Astrocyte (in vitro differentiated cells and primary cell): Measurements from ENCODE around the gene PPP1R1A. TPM values are rescaled to one million over a fixed set of nuclear protein-coding genes. Genes with fewer than 3 reads are reported as not detected.
A peak's percentile ranks its signal among the peaks of the same experiment; 100 is the strongest.

ENCODE experiments used
- DNase-seq: peaks from one replicate; pipeline ENCODE4 v3.0.0-alpha.2; 2010; ENCODE audit warnings: low read depth
- FAIRE-seq: peaks from 2 replicates; lab custom pipeline; 2011; peaks lifted over from hg19 to GRCh38; lab: Jason Lieb, UNC
- H2AFZ ChIP-seq: 2 replicates; pipeline ENCODE4 v1.6.0; 2012; ENCODE audit warnings: low read depth, low read length, inconsistent platforms
- H3K27ac ChIP-seq: 2 replicates; pipeline ENCODE4 v1.5.1; 2011; ENCODE audit warnings: low read depth, low read length, inconsistent platforms
- H3K27me3 ChIP-seq: 2 replicates; pipeline ENCODE4 v1.6.0; 2011; ENCODE audit warnings: low read length, inconsistent platforms; ENCODE audit not compliant: insufficient read depth
- H3K36me3 ChIP-seq: 2 replicates; pipeline ENCODE4 v1.5.1; 2011; ENCODE audit warnings: low read length, inconsistent platforms; ENCODE audit not compliant: insufficient read depth
- H3K4me1 ChIP-seq: 2 replicates; pipeline ENCODE4 v1.5.1; 2011; ENCODE audit warnings: low read length, inconsistent platforms; ENCODE audit not compliant: insufficient read depth
- H3K4me2 ChIP-seq: 2 replicates; pipeline ENCODE4 v1.6.0; 2012; ENCODE audit warnings: low read length, inconsistent platforms
- H3K4me3 ChIP-seq: 2 replicates; pipeline ENCODE4 v1.5.1; 2011; ENCODE audit warnings: low read depth, mild to moderate bottlenecking, low read length, inconsistent platforms; ENCODE audit not compliant: insufficient read depth
- H3K79me2 ChIP-seq: 2 replicates; pipeline ENCODE4 v1.6.0; 2012; ENCODE audit warnings: mild to moderate bottlenecking, low read length, inconsistent platforms; ENCODE audit not compliant: insufficient read depth
- H3K9ac ChIP-seq: 2 replicates; pipeline ENCODE4 v1.6.0; 2012; ENCODE audit warnings: mild to moderate bottlenecking, low read length, inconsistent platforms
- H3K9me3 ChIP-seq: 2 replicates; pipeline ENCODE4 v1.5.1; 2012; ENCODE audit warnings: low read depth, mild to moderate bottlenecking, low read length, inconsistent platforms; ENCODE audit not compliant: insufficient read depth
- H4K20me1 ChIP-seq: 2 replicates; pipeline ENCODE4 v1.6.0; 2012; ENCODE audit warnings: low read length, inconsistent platforms; ENCODE audit not compliant: insufficient read depth
- H3K27ac Mint-ChIP-seq: one replicate; pipeline ENCODE4 v1.8.0; 2021; ENCODE audit warnings: mild to moderate bottlenecking, mixed read lengths; ENCODE audit not compliant: unreplicated experiment
- H3K27me3 Mint-ChIP-seq: one replicate; pipeline ENCODE4 v1.8.0; 2021; ENCODE audit warnings: low read depth, mixed read lengths; ENCODE audit not compliant: unreplicated experiment
- H3K36me3 Mint-ChIP-seq: one replicate; pipeline ENCODE4 v1.8.0; 2021; ENCODE audit warnings: low read depth, mixed read lengths; ENCODE audit not compliant: unreplicated experiment
- H3K4me1 Mint-ChIP-seq: one replicate; pipeline ENCODE4 v1.8.0; 2021; ENCODE audit warnings: low read depth, mixed read lengths; ENCODE audit not compliant: unreplicated experiment
- H3K4me3 Mint-ChIP-seq: one replicate; pipeline ENCODE4 v1.8.0; 2021; ENCODE audit warnings: mild to moderate bottlenecking, moderate library complexity, mixed read lengths; ENCODE audit not compliant: unreplicated experiment
- H3K9me3 Mint-ChIP-seq: one replicate; pipeline ENCODE4 v1.8.0; 2021; ENCODE audit warnings: mild to moderate bottlenecking, mixed read lengths; ENCODE audit not compliant: unreplicated experiment
- CTCF ChIP-seq: IDR thresholded peaks from 2 replicates; pipeline ENCODE4 v1.5.1; 2011; ENCODE audit warnings: low read depth, mild to moderate bottlenecking, inconsistent platforms, low read length, moderate library complexity; ENCODE audit not compliant: insufficient read depth
- EZH2 ChIP-seq: IDR thresholded peaks from 2 replicates; pipeline ENCODE4 v1.6.1; 2012; ENCODE audit warnings: mild to moderate bottlenecking, low read length, inconsistent platforms; ENCODE audit not compliant: insufficient read depth
- total RNA-seq: library from RNA; stranded (reverse); gene quantifications from 2 replicates; pipeline ENCODE4 v1.2.1, GENCODE V29; 2021

The PPP1R1A gene
- total RNA-seq, 1 donor from 2014 or later, result 0.52 TPM

GRCh38 chr12:54555670-54556257, 32.7 kb downstream of the PPP1R1A start:
- no peaks in the 10 kb centered on the region for H3K9me3 ChIP-seq
- Mint-ChIP-seq H3K27me3 (peaks cover 47% of the 10 kb centered on the region), H3K9me3 (peaks cover 3% of the 10 kb centered on the region), H3K36me3 (no peaks in the 10 kb centered on the region), H3K4me3 (no peak overlapping the region), H3K27ac (no peak overlapping the region), H3K4me1 (no peaks in the 10 kb centered on the region)
- no peak overlapping the region for H3K4me2 ChIP-seq
- H3K4me3 ChIP-seq, result no peak overlapping the region
- no peak for TF ChIP-seq CTCF
- no peak for TF ChIP-seq EZH2
- no peak overlapping the region for H3K9ac ChIP-seq
- FAIRE-seq (no peak), DNase-seq (no peak)
- H3K4me1 ChIP-seq, result no peaks in the 10 kb centered on the region
- H3K27me3 ChIP-seq, result peaks cover 39% of the 10 kb centered on the region
- no peak overlapping the region for H2AFZ ChIP-seq
- no peaks in the 10 kb centered on the region for H3K79me2 ChIP-seq
- no peaks in the 10 kb centered on the region for H4K20me1 ChIP-seq
- no peak overlapping the region for H3K27ac ChIP-seq
- no peaks in the 10 kb centered on the region for H3K36me3 ChIP-seq

GRCh38 chr12:54549774-54550451, 38.5 kb downstream of the PPP1R1A start:
- Mint-ChIP-seq H3K4me1 (peaks cover 4% of the 10 kb centered on the region), H3K4me3 (peak overlapping the region; percentile 72), H3K27ac (no peak overlapping the region), H3K36me3 (no peaks in the 10 kb centered on the region), H3K9me3 (peaks cover 3% of the 10 kb centered on the region), H3K27me3 (peaks cover 74% of the 10 kb centered on the region)
- Histone ChIP-seq H3K4me2 (peak overlapping the region; percentile 88), H3K27me3 (peaks cover 69% of the 10 kb centered on the region), H3K9me3 (no peaks in the 10 kb centered on the region), H3K79me2 (no peaks in the 10 kb centered on the region), H3K27ac (no peak overlapping the region), H3K36me3 (no peaks in the 10 kb centered on the region), H4K20me1 (no peaks in the 10 kb centered on the region), H3K9ac (no peak overlapping the region), H3K4me3 (peak overlapping the region; percentile 44), H2AFZ (peak overlapping the region; percentile 73), H3K4me1 (peaks cover 8% of the 10 kb centered on the region)
- TF ChIP-seq EZH2, result peak; percentile 19
- TF ChIP-seq CTCF, result no peak
- DNase-seq, result no peak
- FAIRE-seq, result no peak

- Histone ChIP-seq H4K20me1 (no peaks in the 10 kb centered on the region), H3K9ac (no peak overlapping the region), H3K79me2 (no peaks in the 10 kb centered on the region), H3K4me2 (no peak overlapping the region), H3K4me3 (no peak overlapping the region), H3K9me3 (no peaks in the 10 kb centered on the region), H3K27ac (no peak overlapping the region), H3K36me3 (no peaks in the 10 kb centered on the region), H3K27me3 (peaks cover 61% of the 10 kb centered on the region), H3K4me1 (peaks cover 8% of the 10 kb centered on the region), H2AFZ (no peak overlapping the region)
- no peaks in the 10 kb centered on the region for H3K36me3 Mint-ChIP-seq
- H3K4me3 Mint-ChIP-seq, result no peak overlapping the region
- FAIRE-seq, result no peak
- DNase-seq, result no peak
- no peak overlapping the region for H3K27ac Mint-ChIP-seq
- peaks cover 80% of the 10 kb centered on the region for H3K27me3 Mint-ChIP-seq
- no peak for TF ChIP-seq EZH2
- no peak for TF ChIP-seq CTCF
- H3K4me1 Mint-ChIP-seq, result peaks cover 4% of the 10 kb centered on the region
- no peaks in the 10 kb centered on the region for H3K9me3 Mint-ChIP-seq
Observed at GRCh38 chr12:54546511-54546910, 41.9 kb downstream of the PPP1R1A start.
